Breast epithelium (tissue), 4 donors: Measurements from ENCODE around the gene STAT4. TPM values are rescaled to one million over a fixed set of nuclear protein-coding genes. Genes with fewer than 3 reads are reported as not detected.

Experiments used
- DNase-seq, 2 donors: peaks; one replicate each; pipeline ENCODE4 v3.0.0-alpha.2; 2019; ENCODE audit warnings: low spot score in 2 of 2
- H3K27ac ChIP-seq, 2 donors: fragments of 200-600 bp; sonication (generic) in 1 of 2; one replicate each; pipeline ENCODE4 v1.5.1; 2016 to 2019; ENCODE audit warnings: mild to moderate bottlenecking in 1 of 2
- H3K27me3 ChIP-seq, 2 donors: fragments of 200-600 bp; sonication (generic) in 1 of 2; one replicate each; pipeline versions ENCODE4 v1.5.1 to v1.6.0; 2017 to 2019; ENCODE audit warnings: control low read depth in 1 of 2, mild to moderate bottlenecking in 1 of 2
- H3K36me3 ChIP-seq: fragments of 200-600 bp; one replicate; pipeline ENCODE4 v1.5.1; 2019
- H3K4me1 ChIP-seq, 2 donors: fragments of 200-600 bp; sonication (generic); one replicate each; pipeline ENCODE4 v1.5.1; 2016 to 2019; ENCODE audit warnings: control low read depth in 1 of 2
- H3K4me3 ChIP-seq, 3 donors: fragments of 200-600 bp; sonication (generic); 1 replicate in 2 of 3; 2 replicates in 1 of 3; pipeline ENCODE4 v1.5.1; 2016 to 2019; ENCODE audit warnings: mild to moderate bottlenecking in 3 of 3, moderate library complexity in 2 of 3
- H3K9me3 ChIP-seq, 2 donors: fragments of 200-600 bp; sonication (generic) in 1 of 2; one replicate each; pipeline ENCODE4 v1.5.1; 2016 to 2019; ENCODE audit warnings: control low read depth in 1 of 2
- POLR2A ChIP-seq: fragments of 450-650 bp; IDR thresholded peaks from one replicate; pipeline ENCODE4 v1.6.1; 2016; ENCODE audit warnings: antibody characterized with exemption, mild to moderate bottlenecking, moderate library complexity
- POLR2AphosphoS5 ChIP-seq, 3 donors: sonication (generic); formaldehyde crosslinking; IDR thresholded peaks; one replicate each; pipeline ENCODE4 v1.6.1; 2017; ENCODE audit warnings: antibody characterized with exemption in 3 of 3
- intact Hi-C: fragments of 100-400 bp; cut with DNase I; formaldehyde crosslinking; loops from one replicate; pipeline ENCODE4 v1.15.1; 2023; ENCODE audit warnings: low total_unique reads
- total RNA-seq, 3 donors: library from RNA; depleted of rRNA; stranded (reverse); fragments of >200 nt; gene quantifications; one replicate each; pipeline ENCODE4 v1.1.0, GENCODE V29; 2016
- TF ChIP-seq, protein P1 (sequence below), 3 donors: fragments of 450-650 bp; IDR thresholded peaks; one replicate each; pipeline ENCODE4 v1.5.1; 2016 to 2017; ENCODE audit warnings: antibody characterized with exemption in 3 of 3, mild to moderate bottlenecking in 3 of 3, moderate library complexity in 3 of 3

The STAT4 gene
- total RNA-seq, 3 donors from 2014 or later: 1.6 to 5.9 (median 3.6) TPM

DNA sequence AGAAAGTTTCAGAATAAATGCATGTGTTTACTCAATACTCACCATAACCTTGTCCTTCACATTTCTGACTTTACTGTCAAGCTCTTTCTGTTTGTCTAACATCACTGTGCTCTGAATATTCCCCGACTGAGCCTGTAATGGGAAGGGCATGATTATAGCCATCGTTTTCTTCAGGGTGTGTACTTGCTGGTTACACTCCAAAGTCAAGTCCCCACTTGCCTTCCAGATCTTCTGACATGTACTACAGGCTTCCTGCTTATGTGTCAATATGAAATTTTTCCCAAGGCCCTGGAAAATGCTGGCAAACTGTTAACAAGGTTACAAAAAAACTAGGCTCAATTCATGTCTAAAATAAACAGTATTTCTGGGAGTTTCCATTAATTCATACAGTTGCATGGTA, 149.8 kb downstream of the STAT4 start:
- TF ChIP-seq POLR2A: no peak
- TF ChIP-seq, protein P1, sequence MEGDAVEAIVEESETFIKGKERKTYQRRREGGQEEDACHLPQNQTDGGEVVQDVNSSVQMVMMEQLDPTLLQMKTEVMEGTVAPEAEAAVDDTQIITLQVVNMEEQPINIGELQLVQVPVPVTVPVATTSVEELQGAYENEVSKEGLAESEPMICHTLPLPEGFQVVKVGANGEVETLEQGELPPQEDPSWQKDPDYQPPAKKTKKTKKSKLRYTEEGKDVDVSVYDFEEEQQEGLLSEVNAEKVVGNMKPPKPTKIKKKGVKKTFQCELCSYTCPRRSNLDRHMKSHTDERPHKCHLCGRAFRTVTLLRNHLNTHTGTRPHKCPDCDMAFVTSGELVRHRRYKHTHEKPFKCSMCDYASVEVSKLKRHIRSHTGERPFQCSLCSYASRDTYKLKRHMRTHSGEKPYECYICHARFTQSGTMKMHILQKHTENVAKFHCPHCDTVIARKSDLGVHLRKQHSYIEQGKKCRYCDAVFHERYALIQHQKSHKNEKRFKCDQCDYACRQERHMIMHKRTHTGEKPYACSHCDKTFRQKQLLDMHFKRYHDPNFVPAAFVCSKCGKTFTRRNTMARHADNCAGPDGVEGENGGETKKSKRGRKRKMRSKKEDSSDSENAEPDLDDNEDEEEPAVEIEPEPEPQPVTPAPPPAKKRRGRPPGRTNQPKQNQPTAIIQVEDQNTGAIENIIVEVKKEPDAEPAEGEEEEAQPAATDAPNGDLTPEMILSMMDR (IDR thresholded peaks at IDR 0.05): no peak
- TF ChIP-seq POLR2AphosphoS5 (IDR thresholded peaks at IDR 0.05): no peak
- H3K27me3 ChIP-seq: no peaks in the 10 kb centered on the region
- H3K36me3 ChIP-seq: peaks cover 3% of the 10 kb centered on the region
- DNase-seq: no peak
- H3K27ac ChIP-seq: no peak overlapping the region
- H3K4me1 ChIP-seq: no peaks in the 10 kb centered on the region
- no peak overlapping the region for H3K4me3 ChIP-seq
- intact Hi-C loops: no loop called here
- no peaks in the 10 kb centered on the region for H3K9me3 ChIP-seq

DNA sequence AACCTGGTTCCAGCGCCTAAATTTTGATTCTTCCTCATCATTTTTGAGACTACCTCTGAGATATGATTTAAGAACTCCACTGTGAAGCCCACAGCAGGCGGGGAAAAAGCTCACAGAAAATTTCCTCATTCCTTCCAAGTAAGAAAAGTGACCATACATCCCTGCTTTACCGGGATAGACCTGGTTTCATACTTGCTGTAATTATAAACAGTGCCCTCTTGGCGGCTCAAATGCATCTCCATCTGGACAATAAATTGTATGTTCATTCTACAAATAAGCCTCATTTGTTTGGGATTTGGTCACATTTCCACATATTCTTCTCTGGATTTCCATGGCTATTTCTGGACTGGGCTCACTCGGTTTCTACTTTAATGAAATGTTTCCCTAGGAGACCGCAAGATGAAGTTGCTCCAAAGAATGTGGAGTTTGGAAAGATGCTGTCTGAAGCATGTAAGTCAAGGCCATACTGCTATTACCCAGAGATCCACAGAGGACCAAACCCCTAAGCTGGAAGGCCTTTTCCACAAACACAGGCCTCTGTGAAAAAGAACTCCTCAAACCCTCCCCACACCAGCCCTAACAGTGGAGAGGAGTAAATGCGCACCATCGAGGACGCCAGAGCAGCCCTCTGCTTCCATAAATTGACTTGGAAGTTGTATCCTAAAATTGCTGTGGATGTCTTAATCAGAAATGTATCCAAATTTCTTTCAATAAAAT, 150.7 kb downstream of the STAT4 start:
- peaks cover 3% of the 10 kb centered on the region for H3K36me3 ChIP-seq

DNA sequence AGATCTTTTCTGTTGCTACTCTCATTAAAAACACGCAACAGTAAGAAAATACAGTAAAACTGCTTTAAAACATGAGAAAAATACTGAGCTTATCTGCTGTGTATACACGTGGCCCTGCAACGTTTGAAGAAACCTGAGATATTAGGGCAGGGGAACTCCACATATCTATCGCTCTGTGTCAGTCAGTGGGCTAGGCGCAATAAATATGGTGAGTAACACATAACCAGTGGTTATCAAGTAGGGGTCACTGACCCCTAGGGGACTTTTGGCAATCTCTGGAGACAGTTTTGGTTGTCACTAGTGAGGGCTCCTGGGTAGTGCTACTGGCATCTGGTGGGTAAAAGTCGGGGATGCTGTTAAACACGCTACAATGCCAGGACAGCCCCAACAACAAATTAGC, 151.7 kb downstream of the STAT4 start:
- Histone ChIP-seq H3K27me3 (no peaks in the 10 kb centered on the region), H3K36me3 (peaks cover 5% of the 10 kb centered on the region), H3K27ac (no peak overlapping the region), H3K4me3 (no peak overlapping the region), H3K4me1 (no peaks in the 10 kb centered on the region), H3K9me3 (no peaks in the 10 kb centered on the region)
- intact Hi-C loops: no loop called here
- DNase-seq: no peak
- TF ChIP-seq POLR2A: no peak
- TF ChIP-seq, protein P1 (IDR thresholded peaks at IDR 0.05): no peak
- TF ChIP-seq POLR2AphosphoS5 (IDR thresholded peaks at IDR 0.05): no peak

More for the DNA sequence above, 150.7 kb downstream of the STAT4 start:
- no peak for DNase-seq
- Histone ChIP-seq H3K9me3 (no peaks in the 10 kb centered on the region), H3K4me1 (no peaks in the 10 kb centered on the region), H3K27me3 (no peaks in the 10 kb centered on the region), H3K27ac (no peak overlapping the region), H3K4me3 (no peak overlapping the region)
- no peak for TF ChIP-seq POLR2A
- TF ChIP-seq, protein P1 (IDR thresholded peaks at IDR 0.05): no peak
- no peak for TF ChIP-seq POLR2AphosphoS5 (IDR thresholded peaks at IDR 0.05)
- intact Hi-C loops: no loop called here

DNA sequence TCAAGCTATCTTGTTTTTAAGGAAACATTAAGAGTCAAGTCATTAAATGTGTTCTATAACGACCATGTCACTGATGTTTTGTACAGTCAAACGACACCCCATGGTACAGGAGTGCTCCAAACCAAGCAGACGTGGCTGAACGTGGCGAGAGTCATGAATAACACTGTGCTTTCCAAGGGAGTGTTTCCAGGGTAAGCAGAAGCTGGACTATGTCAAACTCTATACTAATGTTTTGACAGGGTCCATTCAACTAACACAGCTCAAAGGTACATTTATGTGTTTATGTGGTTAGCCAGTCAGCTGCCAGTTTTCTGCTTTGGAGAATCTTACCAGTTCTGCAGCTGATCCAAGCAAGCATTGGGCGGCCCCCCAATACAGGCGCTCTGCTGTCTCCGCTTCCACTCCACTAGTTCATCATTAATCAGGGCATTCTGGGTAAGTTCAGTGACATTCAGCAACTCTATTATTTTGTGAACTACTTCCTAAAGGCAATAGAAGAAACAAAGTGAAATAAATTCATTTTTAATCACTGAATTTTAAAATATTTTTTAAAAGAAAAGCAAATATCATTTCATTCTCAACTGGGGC, 153.2 kb downstream of the STAT4 start:
- no peak for DNase-seq
- no peaks in the 10 kb centered on the region for H3K9me3 ChIP-seq
- H3K4me3 ChIP-seq: no peak overlapping the region
- peaks cover 3% of the 10 kb centered on the region for H3K36me3 ChIP-seq
- no peaks in the 10 kb centered on the region for H3K4me1 ChIP-seq
- no peak overlapping the region for H3K27ac ChIP-seq
- no peaks in the 10 kb centered on the region for H3K27me3 ChIP-seq
- intact Hi-C loops: no loop called here
- no peak for TF ChIP-seq POLR2A
- TF ChIP-seq, protein P1 (IDR thresholded peaks at IDR 0.05): no peak

DNA sequence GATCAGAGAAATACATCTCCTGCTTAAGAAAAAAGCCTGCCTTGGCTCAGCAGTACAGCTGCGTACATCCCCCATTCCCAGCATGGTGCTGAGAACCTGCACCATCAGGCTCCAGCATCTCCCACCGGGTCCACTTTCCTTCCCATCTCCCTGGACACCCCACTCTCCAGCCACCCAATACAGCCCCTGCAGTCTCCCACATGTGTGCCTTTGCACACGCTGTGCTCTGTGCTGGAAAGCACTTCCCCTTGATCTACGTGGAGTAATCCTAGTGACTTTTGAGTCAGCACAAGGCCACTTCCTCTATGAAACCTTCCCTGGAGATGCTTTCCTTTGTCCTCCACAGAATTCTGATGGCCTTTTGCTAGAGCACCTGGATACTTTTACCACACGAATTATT, 153.8 kb downstream of the STAT4 start:
- H3K4me3 ChIP-seq: no peak overlapping the region
- no peaks in the 10 kb centered on the region for H3K4me1 ChIP-seq
- no peak overlapping the region for H3K27ac ChIP-seq
- no peaks in the 10 kb centered on the region for H3K27me3 ChIP-seq
- intact Hi-C loops: no loop called here
- DNase-seq: no peak
- TF ChIP-seq POLR2A: no peak
- no peak for TF ChIP-seq POLR2AphosphoS5 (IDR thresholded peaks at IDR 0.05)
- TF ChIP-seq, protein P1 (IDR thresholded peaks at IDR 0.05): no peak
- H3K36me3 ChIP-seq: peaks cover 3% of the 10 kb centered on the region
- H3K9me3 ChIP-seq: no peaks in the 10 kb centered on the region
